K562 (cell line): ENCODE measurements around the gene LRMDA. TPM values are rescaled to one million over a fixed set of nuclear protein-coding genes. Genes with fewer than 3 reads are reported as not detected.

Experiments
- FOXK2 ChIP-seq, 2 experiments: fragments of 450-650 bp; IDR thresholded peaks in 1 of 2; conservative IDR thresholded peaks in 1 of 2; 2 replicates each; pipeline ENCODE4 v1.6.1; 2016; ENCODE audit warnings: low read depth in 2 of 2, mild to moderate bottlenecking in 1 of 2
- YBX1 ChIP-seq: fragments of 450-650 bp; IDR thresholded peaks from 2 replicates; pipeline ENCODE4 v1.7.1; 2016; ENCODE audit warnings: mild to moderate bottlenecking
- ZNF79 ChIP-seq: fragments of 250-450 bp; sonication (Bioruptor Pico); IDR thresholded peaks from 2 replicates; pipeline ENCODE4 v1.4.0; 2020; ENCODE audit warnings: low read depth, mild to moderate bottlenecking, moderate library complexity
- polyA plus RNA-seq, 8 experiments: library from polyadenylated mRNA; depleted of rRNA in 4 of 8; stranded (reverse) in 5 of 8; unstranded in 3 of 8; fragments of >200 nt; fragmentation: Nextera tagmentation in 2 of 8; fragmentation: Illumina TruSeq in 1 of 8; extraction: Ambion mirVana in 2 of 8; extraction: Trizol in 1 of 8; gene quantifications; 2 replicates each; pipeline versions ENCODE4 v1.2.1 to v1.2.3, GENCODE V29; 2011 to 2014; ENCODE audit warnings: inconsistent platforms in 1 of 8, missing spikeins in 1 of 8
- total RNA-seq, 7 experiments: library from RNA; depleted of rRNA in 6 of 7; stranded (reverse); fragments of >200 nt in 6 of 7; fragmentation: Illumina TruSeq in 2 of 7; extraction: Trizol in 2 of 7; gene quantifications; 2 replicates each; pipeline versions ENCODE4 v1.2.1 to v1.2.3, GENCODE V29; 2011 to 2021; ENCODE audit warnings: low replicate concordance in 1 of 7
- TF ChIP-seq, protein P1 (sequence below): sonication (generic); formaldehyde crosslinking; IDR thresholded peaks from 2 replicates; pipeline ENCODE4 v1.8.0; 2022; ENCODE audit warnings: mild to moderate bottlenecking, missing genetic modification reagents, borderline replicate concordance
- TF ChIP-seq, protein P2 (sequence below): sonication (generic); formaldehyde crosslinking; IDR thresholded peaks from 2 replicates; pipeline ENCODE4 v1.8.1; 2023; ENCODE audit warnings: mild to moderate bottlenecking, missing genetic modification reagents
- TF ChIP-seq, protein P3 (sequence below), 2 experiments: IDR thresholded peaks; 2 replicates each; pipeline ENCODE4 v1.6.1; 2011; ENCODE audit warnings: borderline replicate concordance in 1 of 2, control low read depth in 1 of 2, low read depth in 1 of 2, low read length in 1 of 2, mild to moderate bottlenecking in 1 of 2, mixed read lengths in 1 of 2, moderate library complexity in 1 of 2; ENCODE audit not compliant: insufficient read depth in 1 of 2, insufficient read length in 1 of 2, poor library complexity in 1 of 2, severe bottlenecking in 1 of 2; ENCODE audit errors: extremely low read depth in 1 of 2

The LRMDA gene
- total and polyA plus RNA-seq, 9 of the 15 experiments (the other 6 are each of a cell fraction or from before 2014, with no cell fraction given): 0.25 TPM; not detected in 8

DNA sequence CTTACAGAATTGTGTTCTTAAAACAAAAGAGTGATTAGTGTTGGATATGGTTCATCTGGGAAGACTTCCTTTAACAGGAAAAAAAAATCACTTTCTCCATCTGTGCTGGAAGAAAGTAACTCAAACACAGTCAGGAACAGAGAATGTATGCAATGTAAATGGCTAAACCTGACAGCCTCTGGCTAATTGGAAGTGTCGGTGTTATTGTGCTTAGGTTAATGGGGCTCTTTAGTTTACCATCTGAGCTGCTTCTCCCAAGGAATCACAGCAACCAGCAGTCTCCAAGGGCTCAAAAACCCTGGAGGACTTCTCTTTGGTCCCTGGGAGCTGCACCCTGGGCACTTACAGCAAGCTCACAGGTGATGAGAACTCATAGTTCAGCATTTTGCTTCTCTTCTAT lies 724.5 kb downstream of the LRMDA start (continued):
- TF ChIP-seq, protein P1, sequence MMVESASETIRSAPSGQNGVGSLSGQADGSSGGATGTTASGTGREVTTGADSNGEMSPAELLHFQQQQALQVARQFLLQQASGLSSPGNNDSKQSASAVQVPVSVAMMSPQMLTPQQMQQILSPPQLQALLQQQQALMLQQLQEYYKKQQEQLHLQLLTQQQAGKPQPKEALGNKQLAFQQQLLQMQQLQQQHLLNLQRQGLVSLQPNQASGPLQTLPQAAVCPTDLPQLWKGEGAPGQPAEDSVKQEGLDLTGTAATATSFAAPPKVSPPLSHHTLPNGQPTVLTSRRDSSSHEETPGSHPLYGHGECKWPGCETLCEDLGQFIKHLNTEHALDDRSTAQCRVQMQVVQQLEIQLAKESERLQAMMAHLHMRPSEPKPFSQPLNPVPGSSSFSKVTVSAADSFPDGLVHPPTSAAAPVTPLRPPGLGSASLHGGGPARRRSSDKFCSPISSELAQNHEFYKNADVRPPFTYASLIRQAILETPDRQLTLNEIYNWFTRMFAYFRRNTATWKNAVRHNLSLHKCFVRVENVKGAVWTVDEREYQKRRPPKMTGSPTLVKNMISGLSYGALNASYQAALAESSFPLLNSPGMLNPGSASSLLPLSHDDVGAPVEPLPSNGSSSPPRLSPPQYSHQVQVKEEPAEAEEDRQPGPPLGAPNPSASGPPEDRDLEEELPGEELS (CRISPR knock-in tag): no peak
- TF ChIP-seq, protein P2, sequence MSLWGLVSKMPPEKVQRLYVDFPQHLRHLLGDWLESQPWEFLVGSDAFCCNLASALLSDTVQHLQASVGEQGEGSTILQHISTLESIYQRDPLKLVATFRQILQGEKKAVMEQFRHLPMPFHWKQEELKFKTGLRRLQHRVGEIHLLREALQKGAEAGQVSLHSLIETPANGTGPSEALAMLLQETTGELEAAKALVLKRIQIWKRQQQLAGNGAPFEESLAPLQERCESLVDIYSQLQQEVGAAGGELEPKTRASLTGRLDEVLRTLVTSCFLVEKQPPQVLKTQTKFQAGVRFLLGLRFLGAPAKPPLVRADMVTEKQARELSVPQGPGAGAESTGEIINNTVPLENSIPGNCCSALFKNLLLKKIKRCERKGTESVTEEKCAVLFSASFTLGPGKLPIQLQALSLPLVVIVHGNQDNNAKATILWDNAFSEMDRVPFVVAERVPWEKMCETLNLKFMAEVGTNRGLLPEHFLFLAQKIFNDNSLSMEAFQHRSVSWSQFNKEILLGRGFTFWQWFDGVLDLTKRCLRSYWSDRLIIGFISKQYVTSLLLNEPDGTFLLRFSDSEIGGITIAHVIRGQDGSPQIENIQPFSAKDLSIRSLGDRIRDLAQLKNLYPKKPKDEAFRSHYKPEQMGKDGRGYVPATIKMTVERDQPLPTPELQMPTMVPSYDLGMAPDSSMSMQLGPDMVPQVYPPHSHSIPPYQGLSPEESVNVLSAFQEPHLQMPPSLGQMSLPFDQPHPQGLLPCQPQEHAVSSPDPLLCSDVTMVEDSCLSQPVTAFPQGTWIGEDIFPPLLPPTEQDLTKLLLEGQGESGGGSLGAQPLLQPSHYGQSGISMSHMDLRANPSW (CRISPR knock-in tag): no peak
- TF ChIP-seq YBX1: no peak
- no peak for TF ChIP-seq ZNF79 (CRISPR knock-in tag)
- TF ChIP-seq FOXK2 (conservative IDR thresholded peaks at IDR 0.05 in 1 of 2, IDR thresholded peaks at IDR 0.05 in 1 of 2; ENCODE audit: low read depth in 2 of 2): no peak
- TF ChIP-seq, protein P3, sequence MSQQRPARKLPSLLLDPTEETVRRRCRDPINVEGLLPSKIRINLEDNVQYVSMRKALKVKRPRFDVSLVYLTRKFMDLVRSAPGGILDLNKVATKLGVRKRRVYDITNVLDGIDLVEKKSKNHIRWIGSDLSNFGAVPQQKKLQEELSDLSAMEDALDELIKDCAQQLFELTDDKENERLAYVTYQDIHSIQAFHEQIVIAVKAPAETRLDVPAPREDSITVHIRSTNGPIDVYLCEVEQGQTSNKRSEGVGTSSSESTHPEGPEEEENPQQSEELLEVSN (IDR thresholded peaks at IDR 0.05; ENCODE audit: borderline replicate concordance in 1 of 2, extremely low read depth in 1 of 2, insufficient read depth in 1 of 2, insufficient read length in 1 of 2, low read depth in 1 of 2, low read length in 1 of 2, poor library complexity in 1 of 2, severe bottlenecking in 1 of 2): no peak
